Brain microvascular endothelial cell (primary cell): ENCODE data around the gene FAH.

ENCODE experiments used
- DNase-seq: peaks from one replicate; pipeline ENCODE4 v3.0.0-alpha.2; 2020
- H3K27ac ChIP-seq: fragments of 250-450 bp; sonication (Bioruptor Pico); 2 replicates; pipeline ENCODE4 v1.5.1; 2020; ENCODE audit warnings: mild to moderate bottlenecking, moderate library complexity
- H3K27me3 ChIP-seq: fragments of 250-450 bp; sonication (Bioruptor Pico); replicated peaks from 2 replicates; pipeline ENCODE4 v1.5.1; 2020; ENCODE audit warnings: mild to moderate bottlenecking
- H3K36me3 ChIP-seq: fragments of 250-450 bp; sonication (Bioruptor Pico); replicated peaks from 2 replicates; pipeline ENCODE4 v1.5.1; 2020; ENCODE audit warnings: mild to moderate bottlenecking
- H3K4me3 ChIP-seq: 2 replicates; pipeline ENCODE4 v1.5.1; 2011; ENCODE audit warnings: low read depth, mild to moderate bottlenecking, control low read depth, low read length, moderate library complexity
- CTCF ChIP-seq: IDR thresholded peaks from 2 replicates; pipeline ENCODE4 v1.5.1; 2011; ENCODE audit warnings: low read depth, mild to moderate bottlenecking, moderate library complexity, low read length, control low read depth, inconsistent platforms; ENCODE audit errors: missing control alignments
- in situ Hi-C: cut with HindIII; loops from 2 replicates; pipeline ENCODE4 v1.10.0; 2017; ENCODE audit warnings: low sequenced_read_pairs, low pct_ligation_motif_present

The FAH gene

DNA sequence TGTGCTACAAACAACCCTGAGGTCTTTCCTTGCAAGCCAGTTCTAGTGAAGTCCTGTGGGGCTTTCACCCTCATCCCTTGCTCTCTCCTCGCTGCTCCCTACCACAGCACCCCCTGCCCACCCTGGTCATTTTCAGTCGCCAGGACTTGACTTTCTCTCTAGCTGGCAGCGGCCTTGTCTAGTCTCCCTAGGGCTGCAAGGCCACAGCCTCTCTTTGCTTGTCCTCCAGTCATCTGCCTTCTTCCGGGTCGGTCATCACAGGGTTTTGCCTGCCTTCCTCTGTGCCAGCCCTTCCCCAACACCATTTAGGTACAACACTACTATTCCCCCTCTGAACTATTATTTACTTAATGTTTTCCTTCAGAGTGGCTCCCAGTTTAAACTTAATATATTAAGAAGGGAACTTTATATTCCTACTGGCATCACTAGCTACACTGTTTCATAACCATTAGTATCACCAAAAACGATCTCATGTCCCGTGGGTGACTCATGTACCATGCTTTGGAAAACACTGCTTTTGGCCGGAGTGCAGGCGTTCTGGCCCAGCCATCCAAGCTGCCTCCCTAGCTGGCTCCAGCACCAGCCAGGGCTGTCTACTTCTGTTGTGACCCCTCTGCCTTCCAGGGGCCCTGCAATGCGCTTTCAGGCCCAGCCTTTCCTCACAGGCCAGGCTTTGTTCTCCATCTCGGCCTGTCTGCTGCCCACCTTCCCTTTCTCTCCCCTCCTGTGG is 21.4 kb downstream of the FAH start:
- in situ Hi-C loops = loop anchor here (25.0 kb wide), 1 partner anchor 287 kb away; the partner anchor contains the start of gene MTHFS
- Histone ChIP-seq H3K27ac (no peak overlapping the region), H3K4me3 (no peak overlapping the region), H3K36me3 (peaks cover 2% of the 10 kb centered on the region), H3K27me3 (no peaks in the 10 kb centered on the region)
- peak; percentile 37 for DNase-seq
- TF ChIP-seq CTCF = no peak

DNA sequence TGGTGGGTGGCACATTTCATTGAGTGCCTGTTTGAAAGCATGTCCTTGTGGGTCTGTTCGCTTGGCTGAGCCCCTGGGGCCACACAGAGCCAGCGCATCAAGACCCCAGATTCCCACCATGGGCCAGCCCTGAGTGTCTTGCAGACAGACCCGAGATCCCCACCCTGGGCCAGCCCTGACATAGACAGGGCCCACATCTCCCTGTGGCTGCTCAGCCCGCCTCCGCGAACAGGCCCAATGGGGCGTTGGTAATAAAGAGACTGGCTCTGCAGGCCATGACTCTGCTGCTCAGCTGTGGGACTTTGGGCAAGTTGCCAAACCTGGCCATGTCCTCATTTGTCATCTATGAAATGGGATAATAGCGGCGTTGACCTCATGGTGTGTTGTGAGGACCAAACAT is 22.6 kb downstream of the FAH start:
- no peak for DNase-seq
- no peak overlapping the region for H3K27ac ChIP-seq
- in situ Hi-C loops = no loop called here
- H3K4me3 ChIP-seq = no peak overlapping the region
- H3K27me3 ChIP-seq = no peaks in the 10 kb centered on the region
- peaks cover 2% of the 10 kb centered on the region for H3K36me3 ChIP-seq
- TF ChIP-seq CTCF = no peak

DNA sequence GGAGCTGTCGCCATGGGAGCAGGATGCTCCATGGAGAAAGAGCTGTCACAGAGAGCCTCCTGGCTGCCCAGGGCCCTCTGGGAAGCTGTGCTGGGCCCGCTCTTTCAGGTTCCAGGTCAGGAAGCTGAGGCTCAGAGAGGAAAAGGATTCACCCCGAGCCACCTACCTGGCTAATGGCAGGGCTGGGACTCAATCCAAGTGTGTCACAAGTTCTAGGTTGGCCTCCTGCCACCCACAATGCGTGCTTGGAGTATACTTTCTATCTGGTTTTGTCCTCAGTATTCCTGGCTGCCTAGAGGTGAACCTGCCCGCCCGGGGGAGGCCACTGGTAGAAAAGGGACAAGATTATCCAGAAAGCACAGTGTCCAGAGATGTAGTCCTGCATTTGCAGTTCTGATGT is 23.6 kb downstream of the FAH start:
- DNase-seq = no peak
- H3K4me3 ChIP-seq = no peak overlapping the region
- H3K36me3 ChIP-seq = peaks cover 2% of the 10 kb centered on the region
- in situ Hi-C loops = no loop called here
- TF ChIP-seq CTCF = no peak
- H3K27me3 ChIP-seq = no peaks in the 10 kb centered on the region
- H3K27ac ChIP-seq = no peak overlapping the region

GRCh38 chr15:80177156-80177555 is 24.4 kb downstream of the FAH start:
- no peak for DNase-seq
- no peak overlapping the region for H3K27ac ChIP-seq
- TF ChIP-seq CTCF = no peak
- no peaks in the 10 kb centered on the region for H3K27me3 ChIP-seq
- in situ Hi-C loops = no loop called here
- H3K36me3 ChIP-seq = peaks cover 2% of the 10 kb centered on the region
- no peak overlapping the region for H3K4me3 ChIP-seq

DNA sequence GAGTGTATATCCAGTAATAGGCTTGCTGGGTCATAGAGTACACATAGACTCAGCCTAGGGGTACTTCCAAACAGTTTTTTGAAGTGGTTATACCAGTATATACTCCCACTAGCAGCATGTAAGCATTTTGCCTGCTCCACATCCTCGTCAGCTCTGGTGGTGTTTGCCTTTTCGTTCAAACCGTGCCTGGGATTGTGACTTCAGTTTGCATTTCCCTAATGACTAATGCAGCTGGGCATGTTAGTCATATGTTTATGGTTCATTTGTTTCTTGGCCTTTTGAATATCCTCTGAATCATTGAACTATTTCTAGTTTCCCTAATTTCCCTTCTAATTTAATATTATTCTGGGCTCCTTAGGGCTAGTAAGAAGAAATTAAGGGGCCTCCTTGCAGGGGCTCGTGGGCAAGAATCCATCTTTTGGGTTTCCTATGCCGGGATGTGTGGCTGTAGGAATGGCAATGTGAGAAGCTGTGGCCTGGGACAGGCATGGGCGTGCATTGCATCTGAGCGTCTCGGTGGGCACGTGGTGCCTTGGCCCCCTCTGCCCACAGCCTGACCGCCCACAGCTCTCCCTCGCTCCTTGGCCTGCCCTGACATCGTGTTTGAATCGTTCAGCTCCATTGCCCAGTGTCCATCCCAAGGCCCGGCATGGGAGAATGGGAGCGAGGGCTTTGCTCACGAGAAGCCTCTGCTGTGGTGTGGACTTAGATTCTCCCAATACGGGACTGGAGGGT is 26.4 kb downstream of the FAH start:
- in situ Hi-C loops = no loop called here
- H3K27me3 ChIP-seq = no peaks in the 10 kb centered on the region
- DNase-seq = peak; percentile 90
- H3K4me3 ChIP-seq = no peak overlapping the region
- peak overlapping the region; percentile 27 for H3K27ac ChIP-seq
- H3K36me3 ChIP-seq = no peaks in the 10 kb centered on the region
- TF ChIP-seq CTCF = no peak
